HepG2 (cell line): ENCODE measurements around the gene ZNF554. TPM values are rescaled to one million over a fixed set of nuclear protein-coding genes. Genes with fewer than 3 reads are reported as not detected.
A peak's percentile ranks its signal among the peaks of the same experiment; 100 is the strongest.

ENCODE experiments used
- ARHGAP35 ChIP-seq: sonication (generic); formaldehyde crosslinking; IDR thresholded peaks from 2 replicates; pipeline ENCODE4 v1.9.0; 2022; ENCODE audit warnings: mild to moderate bottlenecking, inconsistent platforms, moderate library complexity, missing genetic modification reagents, borderline replicate concordance
- CBX1 ChIP-seq: IDR thresholded peaks from one replicate; pipeline ENCODE4 v1.6.1; 2016; ENCODE audit warnings: antibody characterized with exemption, low read depth
- CENPT ChIP-seq: sonication (generic); formaldehyde crosslinking; IDR thresholded peaks from 2 replicates; pipeline ENCODE4 v1.8.0; 2022; ENCODE audit warnings: low read depth, mild to moderate bottlenecking, moderate library complexity, missing genetic modification reagents
- FOXC1 ChIP-seq: sonication (generic); formaldehyde crosslinking; IDR thresholded peaks from 2 replicates; pipeline ENCODE4 v1.8.0; 2022; ENCODE audit warnings: mild to moderate bottlenecking, missing genetic modification reagents, borderline replicate concordance
- HES4 ChIP-seq: sonication (generic); formaldehyde crosslinking; IDR thresholded peaks from 2 replicates; pipeline ENCODE4 v1.9.0; 2021; ENCODE audit warnings: mild to moderate bottlenecking, missing genetic modification reagents, borderline replicate concordance
- HMG20A ChIP-seq: IDR thresholded peaks from 2 replicates; pipeline ENCODE4 v1.6.1; 2016; ENCODE audit warnings: borderline replicate concordance
- IKZF4 ChIP-seq: sonication (generic); formaldehyde crosslinking; IDR thresholded peaks from 2 replicates; pipeline ENCODE4 v1.5.1; 2020; ENCODE audit warnings: borderline replicate concordance, mild to moderate bottlenecking, low read depth, missing genetic modification reagents; ENCODE audit errors: not compliant biosample characterization
- MEIS1 ChIP-seq: sonication (generic); formaldehyde crosslinking; IDR thresholded peaks from 2 replicates; pipeline ENCODE4 v1.9.0; 2021; ENCODE audit warnings: mild to moderate bottlenecking, missing genetic modification reagents, moderate library complexity, borderline replicate concordance
- MYC ChIP-seq: sonication (generic); formaldehyde crosslinking; IDR thresholded peaks from 2 replicates; pipeline ENCODE4 v1.9.0; 2021; ENCODE audit warnings: missing genetic modification reagents, borderline replicate concordance
- NFRKB ChIP-seq: fragments of 450-650 bp; IDR thresholded peaks from 2 replicates; pipeline ENCODE4 v1.6.1; 2017
- RBAK ChIP-seq: sonication (generic); formaldehyde crosslinking; IDR thresholded peaks from 2 replicates; pipeline ENCODE4 v1.5.1; 2020; ENCODE audit warnings: mild to moderate bottlenecking, missing genetic modification reagents
- RFX5 ChIP-seq: IDR thresholded peaks from 2 replicates; pipeline ENCODE4 v1.6.1; 2011; ENCODE audit warnings: low read depth, low read length, improper control_type of control experiment
- RFXANK ChIP-seq: IDR thresholded peaks from 2 replicates; pipeline ENCODE4 v1.6.1; 2016
- SAFB2 ChIP-seq: sonication (generic); formaldehyde crosslinking; IDR thresholded peaks from 2 replicates; pipeline ENCODE4 v1.5.1; 2020; ENCODE audit warnings: missing genetic modification reagents, low read depth, mild to moderate bottlenecking, borderline replicate concordance
- SMC3 ChIP-seq: IDR thresholded peaks from 2 replicates; pipeline ENCODE4 v1.6.1; 2011; ENCODE audit warnings: low read length, improper control_type of control experiment
- TEAD2 ChIP-seq: sonication (generic); formaldehyde crosslinking; IDR thresholded peaks from 2 replicates; pipeline ENCODE4 v1.9.0; 2021; ENCODE audit warnings: missing genetic modification reagents
- U2AF2 ChIP-seq: fragments of 200-400 bp; formaldehyde crosslinking; IDR thresholded peaks from 2 replicates; pipeline ENCODE4 v1.6.1; 2017; ENCODE audit warnings: low read depth, mild to moderate bottlenecking, low read length
- ZBTB7B ChIP-seq: sonication (generic); formaldehyde crosslinking; IDR thresholded peaks from 2 replicates; pipeline ENCODE4 v1.4.0; 2020; ENCODE audit warnings: missing genetic modification reagents
- ZIK1 ChIP-seq: sonication (generic); formaldehyde crosslinking; IDR thresholded peaks from 2 replicates; pipeline ENCODE4 v1.5.0; 2020; ENCODE audit warnings: mild to moderate bottlenecking, low read depth, missing genetic modification reagents, borderline replicate concordance
- ZNF24 ChIP-seq: fragments of 450-650 bp; IDR thresholded peaks from 2 replicates; pipeline ENCODE4 v1.6.1; 2017; ENCODE audit warnings: antibody characterized with exemption, mild to moderate bottlenecking
- ZNF274 ChIP-seq: sonication (generic); formaldehyde crosslinking; IDR thresholded peaks from 2 replicates; pipeline ENCODE4 v1.5.1; 2020; ENCODE audit warnings: mild to moderate bottlenecking, missing genetic modification reagents
- ZNF3 ChIP-seq: IDR thresholded peaks from 2 replicates; pipeline ENCODE4 v1.7.0; 2017; ENCODE audit warnings: inconsistent platforms
- ZNF33B ChIP-seq: sonication (generic); formaldehyde crosslinking; IDR thresholded peaks from 2 replicates; pipeline ENCODE4 v1.5.1; 2020; ENCODE audit warnings: mild to moderate bottlenecking, missing genetic modification reagents
- ZNF556 ChIP-seq: sonication (generic); formaldehyde crosslinking; IDR thresholded peaks from 2 replicates; pipeline ENCODE4 v1.4.0; 2020; ENCODE audit warnings: mild to moderate bottlenecking, missing genetic modification reagents, borderline replicate concordance
- polyA plus RNA-seq, 8 experiments: library from polyadenylated mRNA; depleted of rRNA in 3 of 8; stranded (reverse) in 7 of 8; unstranded in 1 of 8; fragments of >200 nt; fragmentation: Illumina TruSeq in 4 of 8; extraction: Trizol in 4 of 8; gene quantifications; 2 replicates each; pipeline versions ENCODE4 v1.2.1 to v1.2.3, GENCODE V29; 2011 to 2016; ENCODE audit warnings: low read depth in 4 of 8, missing spikeins in 1 of 8, mixed read lengths in 1 of 8; ENCODE audit not compliant: insufficient read depth in 1 of 8
- total RNA-seq, 5 experiments: library from RNA; depleted of rRNA; stranded (reverse); fragments of >200 nt; fragmentation: Illumina TruSeq; extraction: Trizol; gene quantifications; 2 replicates each; pipeline ENCODE4 v1.2.3, GENCODE V29; 2016; ENCODE audit warnings: low read depth in 1 of 5
- TF ChIP-seq, protein P1 (sequence below): IDR thresholded peaks from 2 replicates; pipeline ENCODE4 v1.6.1; 2012; ENCODE audit warnings: low read length, improper control_type of control experiment
- TF ChIP-seq, protein P2 (sequence below): sonication (generic); formaldehyde crosslinking; IDR thresholded peaks from 2 replicates; pipeline ENCODE4 v1.4.0; 2020; ENCODE audit warnings: missing genetic modification reagents

Gene ZNF554
- total and polyA plus RNA-seq, 2 of the 13 experiments (the other 11 are each of a cell fraction or from before 2014, with no cell fraction given): 2.2 to 2.7 TPM

DNA sequence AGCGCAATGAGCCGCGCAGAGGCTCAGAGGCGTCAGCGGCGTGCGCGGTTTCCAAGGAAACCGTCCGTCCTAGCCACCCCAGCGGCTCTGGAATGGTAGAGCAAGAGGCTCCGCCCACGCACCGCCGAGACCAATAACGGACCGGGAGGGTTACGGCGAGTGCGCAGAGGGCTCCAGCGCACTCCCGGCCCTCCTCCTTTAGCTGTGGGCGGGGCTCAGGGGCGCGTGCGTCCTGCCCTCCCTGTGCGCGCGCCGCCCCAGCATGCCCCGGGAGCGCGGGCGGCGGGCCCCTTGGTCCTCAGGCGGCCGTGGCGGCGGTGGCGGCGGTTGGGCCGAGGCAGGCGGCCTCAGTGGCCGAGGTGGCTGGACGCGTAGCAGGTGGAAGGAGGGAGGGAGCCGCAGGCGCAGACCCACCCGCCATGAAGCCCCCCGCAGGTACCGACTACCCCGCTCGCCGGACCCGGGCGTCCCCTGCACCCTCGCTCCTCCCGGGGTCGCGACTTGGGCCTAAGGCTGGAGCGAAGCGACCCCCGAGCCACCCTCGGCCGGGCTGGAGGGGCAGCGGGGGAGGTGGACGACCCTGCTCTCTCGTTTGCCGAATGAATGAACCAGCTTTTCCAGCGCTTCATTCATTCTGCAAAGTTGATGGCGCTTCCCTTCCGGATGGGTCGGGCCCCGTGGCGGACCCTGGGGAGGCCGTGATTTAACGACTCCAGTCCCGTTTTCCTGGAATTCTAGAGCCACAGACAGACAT is 34.2 kb upstream of the ZNF554 start, which contains the start of gene THOP1 (continued):
- 0 out of 2 replicates have a peak, but pooled peaks have one; percentile 20 for TF ChIP-seq ZBTB7B (CRISPR knock-in tag)
- no peak for TF ChIP-seq ARHGAP35
- no peak for TF ChIP-seq ZIK1 (CRISPR knock-in tag)
- no peak for TF ChIP-seq RFX5
- TF ChIP-seq RFXANK (CRISPR knock-in tag): no peak
- TF ChIP-seq, protein P1, sequence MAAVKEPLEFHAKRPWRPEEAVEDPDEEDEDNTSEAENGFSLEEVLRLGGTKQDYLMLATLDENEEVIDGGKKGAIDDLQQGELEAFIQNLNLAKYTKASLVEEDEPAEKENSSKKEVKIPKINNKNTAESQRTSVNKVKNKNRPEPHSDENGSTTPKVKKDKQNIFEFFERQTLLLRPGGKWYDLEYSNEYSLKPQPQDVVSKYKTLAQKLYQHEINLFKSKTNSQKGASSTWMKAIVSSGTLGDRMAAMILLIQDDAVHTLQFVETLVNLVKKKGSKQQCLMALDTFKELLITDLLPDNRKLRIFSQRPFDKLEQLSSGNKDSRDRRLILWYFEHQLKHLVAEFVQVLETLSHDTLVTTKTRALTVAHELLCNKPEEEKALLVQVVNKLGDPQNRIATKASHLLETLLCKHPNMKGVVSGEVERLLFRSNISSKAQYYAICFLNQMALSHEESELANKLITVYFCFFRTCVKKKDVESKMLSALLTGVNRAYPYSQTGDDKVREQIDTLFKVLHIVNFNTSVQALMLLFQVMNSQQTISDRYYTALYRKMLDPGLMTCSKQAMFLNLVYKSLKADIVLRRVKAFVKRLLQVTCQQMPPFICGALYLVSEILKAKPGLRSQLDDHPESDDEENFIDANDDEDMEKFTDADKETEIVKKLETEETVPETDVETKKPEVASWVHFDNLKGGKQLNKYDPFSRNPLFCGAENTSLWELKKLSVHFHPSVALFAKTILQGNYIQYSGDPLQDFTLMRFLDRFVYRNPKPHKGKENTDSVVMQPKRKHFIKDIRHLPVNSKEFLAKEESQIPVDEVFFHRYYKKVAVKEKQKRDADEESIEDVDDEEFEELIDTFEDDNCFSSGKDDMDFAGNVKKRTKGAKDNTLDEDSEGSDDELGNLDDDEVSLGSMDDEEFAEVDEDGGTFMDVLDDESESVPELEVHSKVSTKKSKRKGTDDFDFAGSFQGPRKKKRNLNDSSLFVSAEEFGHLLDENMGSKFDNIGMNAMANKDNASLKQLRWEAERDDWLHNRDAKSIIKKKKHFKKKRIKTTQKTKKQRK: no peak
- TF ChIP-seq ZNF556 (CRISPR knock-in tag): no peak; the same call in 1 of the 2 replicates
- TF ChIP-seq ZNF3 (CRISPR knock-in tag): no peak
- TF ChIP-seq U2AF2: no peak
- no peak for TF ChIP-seq ZNF274 (CRISPR knock-in tag)
- no peak for TF ChIP-seq TEAD2 (CRISPR knock-in tag)
- TF ChIP-seq CBX1: no peak
- TF ChIP-seq HES4 (CRISPR knock-in tag): peak; percentile 96
- TF ChIP-seq, protein P2, sequence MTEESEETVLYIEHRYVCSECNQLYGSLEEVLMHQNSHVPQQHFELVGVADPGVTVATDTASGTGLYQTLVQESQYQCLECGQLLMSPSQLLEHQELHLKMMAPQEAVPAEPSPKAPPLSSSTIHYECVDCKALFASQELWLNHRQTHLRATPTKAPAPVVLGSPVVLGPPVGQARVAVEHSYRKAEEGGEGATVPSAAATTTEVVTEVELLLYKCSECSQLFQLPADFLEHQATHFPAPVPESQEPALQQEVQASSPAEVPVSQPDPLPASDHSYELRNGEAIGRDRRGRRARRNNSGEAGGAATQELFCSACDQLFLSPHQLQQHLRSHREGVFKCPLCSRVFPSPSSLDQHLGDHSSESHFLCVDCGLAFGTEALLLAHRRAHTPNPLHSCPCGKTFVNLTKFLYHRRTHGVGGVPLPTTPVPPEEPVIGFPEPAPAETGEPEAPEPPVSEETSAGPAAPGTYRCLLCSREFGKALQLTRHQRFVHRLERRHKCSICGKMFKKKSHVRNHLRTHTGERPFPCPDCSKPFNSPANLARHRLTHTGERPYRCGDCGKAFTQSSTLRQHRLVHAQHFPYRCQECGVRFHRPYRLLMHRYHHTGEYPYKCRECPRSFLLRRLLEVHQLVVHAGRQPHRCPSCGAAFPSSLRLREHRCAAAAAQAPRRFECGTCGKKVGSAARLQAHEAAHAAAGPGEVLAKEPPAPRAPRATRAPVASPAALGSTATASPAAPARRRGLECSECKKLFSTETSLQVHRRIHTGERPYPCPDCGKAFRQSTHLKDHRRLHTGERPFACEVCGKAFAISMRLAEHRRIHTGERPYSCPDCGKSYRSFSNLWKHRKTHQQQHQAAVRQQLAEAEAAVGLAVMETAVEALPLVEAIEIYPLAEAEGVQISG (CRISPR knock-in tag): peak; percentile 68
- TF ChIP-seq SMC3: no peak
- no peak for TF ChIP-seq HMG20A (CRISPR knock-in tag)
- peak; percentile 64; the same call in 1 of the 2 replicates for TF ChIP-seq CENPT (CRISPR knock-in tag)
- no peak for TF ChIP-seq NFRKB
- TF ChIP-seq IKZF4 (CRISPR knock-in tag): peak; percentile 59
- TF ChIP-seq MEIS1 (CRISPR knock-in tag): no peak
- peak; percentile 68 for TF ChIP-seq ZNF24
- peak; percentile 66 for TF ChIP-seq MYC
- no peak for TF ChIP-seq RBAK
- no peak for TF ChIP-seq SAFB2 (CRISPR knock-in tag)
- no peak for TF ChIP-seq FOXC1 (CRISPR knock-in tag)
- TF ChIP-seq ZNF33B (CRISPR knock-in tag): no peak
